Activated CD4-positive, CD25-positive, alpha-beta regulatory T cell (primary cell): ENCODE measurements around the gene NRXN2.
A peak's percentile ranks its signal among the peaks of the same experiment; 100 is the strongest.

Source experiments
- DNase-seq, 4 experiments: peaks; one replicate each; lab custom pipeline; 2025; lab: John Stamatoyannopoulos, UW

The NRXN2 gene

DNA sequence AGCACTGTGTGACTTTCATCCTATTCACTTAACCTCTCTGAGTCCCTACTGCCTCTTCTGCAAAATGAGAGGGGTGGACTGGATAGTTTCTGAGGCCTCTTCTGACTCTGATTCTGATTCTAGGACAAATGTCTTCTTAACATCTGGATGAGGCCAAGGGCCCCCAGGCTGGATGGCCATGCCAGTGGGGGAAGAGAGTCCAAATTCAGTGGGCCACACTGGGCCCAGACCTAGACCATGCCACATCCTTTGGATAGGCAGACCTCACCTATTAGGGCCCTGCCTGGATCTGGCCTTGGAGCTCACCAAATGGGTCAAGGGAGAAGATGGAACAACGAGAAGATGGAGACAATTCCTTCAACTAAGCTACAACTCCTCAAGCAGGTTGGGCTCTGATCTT lies 24.6 kb downstream of the NRXN2 start:
- no peak for DNase-seq

DNA sequence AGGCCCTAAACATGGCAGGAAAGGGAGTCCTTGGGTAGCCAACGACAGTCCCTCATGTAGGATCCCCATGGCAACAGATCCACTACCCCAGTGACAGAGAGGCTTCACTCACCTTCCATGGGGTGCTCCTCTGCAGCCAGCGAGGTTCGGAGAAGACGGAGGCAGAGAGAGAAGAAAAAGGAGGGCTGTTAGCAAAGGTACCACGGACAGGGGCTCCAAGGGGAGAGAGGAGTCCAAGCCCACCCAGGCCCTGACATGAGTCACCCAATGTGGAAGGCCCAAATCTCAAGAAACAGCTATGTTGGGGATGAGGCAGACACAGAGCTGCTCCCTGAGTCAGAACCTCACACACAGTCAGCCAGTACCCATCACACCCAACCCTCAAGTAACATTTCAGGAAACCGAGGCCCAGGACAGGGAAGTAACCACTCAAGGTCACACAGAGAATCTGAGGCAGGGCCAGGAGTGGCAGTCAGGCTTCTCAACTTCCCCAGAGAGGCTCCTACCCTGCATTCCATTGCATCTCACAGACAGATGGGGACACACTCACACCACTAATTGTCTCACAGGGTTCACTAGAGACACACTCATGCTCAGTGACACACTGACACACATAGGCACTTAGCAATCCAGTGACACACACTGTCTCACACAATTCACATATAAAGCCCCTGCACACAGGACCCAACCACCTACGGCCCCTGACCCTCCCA lies 25.2 kb downstream of the NRXN2 start:
- no peak for DNase-seq

DNA sequence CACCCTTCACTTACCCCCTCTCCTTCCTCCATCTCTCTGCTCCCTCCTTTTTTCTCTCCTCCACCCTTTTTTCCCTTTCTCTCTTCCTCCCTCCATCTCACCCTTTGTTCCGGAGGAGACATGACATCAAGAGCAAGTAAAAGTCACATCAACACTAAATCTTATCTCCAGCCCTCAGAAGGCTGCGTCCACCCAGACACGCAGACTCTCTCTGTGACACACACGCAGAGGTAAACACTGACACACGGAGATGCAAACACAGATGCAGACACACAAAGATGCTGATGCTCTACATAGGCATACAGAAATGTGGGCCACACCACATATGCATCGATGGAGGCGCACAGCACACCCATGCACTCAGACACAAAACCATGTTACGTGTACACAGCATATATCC lies 27.0 kb downstream of the NRXN2 start:
- no peak for DNase-seq

DNA sequence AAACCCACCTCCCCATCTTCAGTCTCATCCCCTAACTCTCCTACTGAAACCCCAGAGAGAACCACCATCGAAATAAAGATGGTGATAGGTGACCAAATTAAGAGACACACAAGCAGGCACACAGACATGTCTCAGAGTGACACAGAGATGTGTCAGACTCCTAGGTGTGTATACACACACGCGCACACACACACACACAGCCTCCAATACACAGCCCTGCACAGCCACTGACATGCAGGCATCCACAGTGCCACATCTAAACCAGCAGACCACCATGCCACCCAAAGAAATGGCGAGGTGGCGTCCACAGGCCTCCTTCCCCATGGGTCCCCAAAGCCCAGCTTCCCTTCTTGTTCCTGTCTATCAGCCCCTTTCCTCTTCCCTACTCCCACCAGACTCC lies 27.4 kb downstream of the NRXN2 start:
- no peak for DNase-seq

DNA sequence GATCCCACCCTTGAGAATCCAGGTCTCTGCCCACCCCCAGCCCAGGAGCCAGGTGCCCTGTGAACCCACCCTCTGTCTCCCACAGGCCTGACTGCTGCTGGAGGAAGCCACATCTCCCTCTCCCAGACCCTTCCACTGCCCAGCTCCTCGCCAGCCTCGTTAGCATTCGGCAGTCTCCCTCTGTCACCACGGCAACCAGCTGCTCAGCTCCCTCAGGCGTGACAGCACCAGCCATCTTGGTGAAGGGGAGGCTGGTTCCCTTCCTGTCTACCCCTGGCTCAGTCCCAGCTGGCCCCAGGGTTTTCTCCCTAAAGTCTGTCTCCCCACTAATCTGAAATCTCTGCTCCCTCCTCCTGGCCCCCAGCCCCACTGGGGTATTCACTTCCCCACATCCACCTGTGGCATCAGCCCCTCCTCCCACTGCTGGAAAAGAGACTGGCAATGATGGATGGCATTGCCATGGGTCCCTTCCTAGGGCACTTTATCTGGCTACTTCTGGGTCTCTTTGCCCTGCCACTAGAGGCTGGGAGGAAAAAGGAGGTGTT lies 28.1 kb downstream of the NRXN2 start:
- no peak for DNase-seq

DNA sequence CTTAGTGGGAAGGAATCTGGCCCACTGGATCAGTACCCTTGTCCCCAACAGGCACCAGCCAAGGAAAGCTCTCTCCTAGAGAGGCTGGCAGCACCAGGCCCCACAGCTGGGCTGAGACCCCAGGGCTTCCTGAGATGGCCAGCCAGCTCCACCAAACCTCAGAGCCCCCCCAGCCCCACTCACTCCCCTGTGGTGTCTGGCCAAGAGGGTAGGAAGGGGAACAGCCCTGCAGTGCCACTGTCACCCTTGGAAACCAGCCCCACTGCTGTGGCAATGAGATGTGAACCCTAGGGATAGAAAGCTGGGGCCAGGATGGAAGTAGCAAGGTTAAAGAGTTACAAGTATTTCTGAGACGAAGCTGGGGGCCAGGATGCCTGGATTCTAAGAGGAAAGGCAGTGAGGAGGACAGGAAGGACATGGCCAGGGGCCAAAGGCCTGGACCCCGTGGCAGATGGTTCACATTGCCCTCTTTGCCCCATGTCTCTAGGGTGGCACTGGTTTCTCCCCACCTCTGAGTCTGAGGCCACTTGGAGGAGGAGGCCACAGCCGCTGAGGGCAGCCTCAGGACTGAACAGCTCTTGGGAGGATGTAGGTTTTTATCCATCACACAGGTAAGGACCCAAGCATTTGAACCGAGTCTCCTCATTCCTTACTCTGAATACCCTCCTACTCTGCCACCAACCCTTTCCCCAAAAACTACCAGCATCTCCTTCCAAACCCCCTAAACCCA lies 28.8 kb downstream of the NRXN2 start:
- no peak for DNase-seq

DNA sequence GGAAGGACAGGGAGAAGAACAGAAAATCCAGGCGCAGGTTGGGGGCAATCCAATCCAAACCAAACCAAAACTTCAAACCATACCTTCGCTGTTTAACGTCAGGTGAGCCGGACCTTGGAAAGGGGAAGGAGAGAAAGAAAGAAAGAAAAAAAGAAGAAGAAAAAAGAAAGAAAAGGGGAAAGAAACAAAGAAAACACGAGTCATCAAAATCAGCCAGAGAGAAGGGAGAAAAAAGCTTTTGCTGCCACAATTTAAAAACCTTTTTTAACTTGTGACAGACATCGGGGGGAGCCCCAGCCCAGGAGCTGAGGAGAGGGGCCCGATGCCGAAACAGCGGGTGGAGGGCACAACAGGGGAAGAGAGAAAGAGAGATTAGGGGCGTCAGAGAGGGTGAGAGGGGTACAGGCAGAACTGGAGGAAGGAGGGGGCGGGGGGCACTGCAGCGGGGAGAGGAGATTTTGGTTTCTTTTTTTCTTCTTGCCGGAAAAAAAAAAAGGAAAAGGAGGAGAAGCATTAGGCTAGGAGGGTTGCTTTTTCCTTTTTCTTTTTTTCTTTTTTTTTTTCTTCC lies 30.1 kb downstream of the NRXN2 start:
- DNase-seq, result no peak

DNA sequence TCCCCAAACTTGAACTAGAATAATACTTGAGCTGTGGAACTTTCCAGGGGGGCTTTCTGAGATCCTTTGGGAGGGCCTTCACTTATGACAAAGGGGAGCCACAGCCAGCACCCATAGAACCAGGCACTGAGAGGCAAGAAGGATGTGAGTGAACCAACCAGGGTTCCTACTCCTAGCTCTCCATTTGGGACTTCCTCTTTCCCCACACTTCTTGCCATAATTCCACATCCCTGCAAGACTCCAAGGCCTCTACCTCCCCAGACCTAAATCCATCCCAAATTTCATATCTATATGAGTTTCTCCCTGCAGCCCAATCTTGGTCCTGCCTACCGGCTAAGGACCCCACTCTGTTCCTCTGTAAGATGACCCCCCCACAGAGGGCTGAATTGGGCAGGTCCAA lies 31.5 kb downstream of the NRXN2 start:
- DNase-seq, result no peak

DNA sequence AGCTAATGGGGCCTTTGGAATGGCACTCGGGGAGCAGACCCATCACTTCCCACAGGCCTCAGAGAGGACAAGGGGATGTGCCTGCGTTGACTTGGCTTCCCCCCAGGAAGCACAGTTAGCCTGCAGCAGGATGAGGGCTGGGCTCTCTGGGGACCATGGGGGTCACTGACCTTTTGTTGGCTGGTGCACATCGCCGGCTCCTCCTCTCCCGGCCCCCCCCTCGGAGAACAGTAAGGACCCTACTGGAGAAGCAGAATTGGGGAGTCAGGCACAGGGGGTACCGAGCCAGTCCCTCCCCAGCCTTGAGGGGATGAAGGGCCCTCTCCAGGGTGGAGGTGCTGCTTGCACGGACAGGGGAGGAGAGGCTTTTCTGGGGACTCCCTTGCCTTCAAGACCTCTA lies 32.8 kb downstream of the NRXN2 start:
- DNase-seq, result no peak

DNA sequence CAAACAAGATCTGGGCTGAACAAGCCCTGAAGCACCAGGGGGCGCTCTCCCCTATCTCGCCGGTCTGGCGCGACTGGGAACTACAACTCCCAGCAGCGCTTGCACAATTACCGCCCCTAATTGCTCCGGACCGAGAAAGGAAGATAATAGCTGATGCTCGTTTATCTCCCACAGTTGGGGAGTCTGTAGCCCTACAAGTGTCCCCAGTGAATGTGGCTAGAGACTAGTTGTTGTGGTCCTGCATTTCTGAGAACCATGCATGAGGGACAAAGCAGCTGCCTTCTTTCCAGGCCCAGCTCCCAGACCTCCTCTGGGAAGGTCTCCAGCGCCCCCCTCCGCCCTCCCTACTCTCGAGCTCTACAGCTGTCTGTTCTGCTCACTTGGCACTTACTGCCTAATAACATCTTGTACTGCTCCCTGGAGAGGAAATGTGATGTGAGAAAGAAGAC lies 34.4 kb downstream of the NRXN2 start:
- DNase-seq, result peak; percentile 80 to 92 (median 84)

DNA sequence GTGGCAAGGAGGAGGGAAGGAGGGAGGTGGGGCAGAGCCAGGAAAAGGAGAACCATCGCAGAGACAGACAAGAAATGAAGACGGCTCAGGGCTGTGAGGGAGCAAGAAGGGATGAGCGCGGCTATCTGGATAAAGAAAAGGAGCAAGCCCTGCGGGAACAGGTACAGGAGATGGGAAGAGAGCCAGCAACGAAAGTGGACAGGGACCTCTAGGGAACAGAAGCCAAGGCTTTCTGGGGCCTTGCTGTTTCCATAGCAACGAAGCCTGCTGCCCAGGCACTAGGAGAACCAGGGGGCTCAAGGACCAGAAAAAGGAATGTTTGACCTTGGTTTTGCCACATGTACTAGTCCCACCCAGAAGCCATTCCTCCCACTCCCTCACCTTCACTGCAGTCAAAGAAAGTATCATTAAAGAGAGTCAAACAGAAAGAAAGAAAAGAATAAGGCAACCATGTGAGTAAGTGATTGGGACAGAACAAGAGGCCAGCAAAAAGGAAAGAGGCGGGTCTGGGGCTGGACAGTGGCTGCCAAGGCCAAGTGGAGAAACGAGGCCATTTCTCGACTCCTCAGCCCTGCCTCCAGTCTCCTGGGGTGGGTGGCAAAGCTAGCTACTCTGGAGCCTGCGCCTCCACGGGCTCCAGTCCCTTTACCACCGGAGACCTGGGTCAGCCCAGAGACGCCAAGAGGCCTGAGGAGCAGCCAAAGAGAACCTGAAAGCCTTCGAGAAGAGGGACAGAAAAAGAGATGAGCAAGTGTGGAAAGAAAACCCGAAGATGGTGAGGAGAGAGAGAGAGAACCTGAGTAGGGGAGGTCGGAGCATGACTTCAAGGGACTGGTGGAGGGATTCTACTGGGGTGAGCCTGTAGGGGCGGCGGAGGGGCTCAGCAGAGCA lies 35.1 kb downstream of the NRXN2 start:
- DNase-seq, result no peak

DNA sequence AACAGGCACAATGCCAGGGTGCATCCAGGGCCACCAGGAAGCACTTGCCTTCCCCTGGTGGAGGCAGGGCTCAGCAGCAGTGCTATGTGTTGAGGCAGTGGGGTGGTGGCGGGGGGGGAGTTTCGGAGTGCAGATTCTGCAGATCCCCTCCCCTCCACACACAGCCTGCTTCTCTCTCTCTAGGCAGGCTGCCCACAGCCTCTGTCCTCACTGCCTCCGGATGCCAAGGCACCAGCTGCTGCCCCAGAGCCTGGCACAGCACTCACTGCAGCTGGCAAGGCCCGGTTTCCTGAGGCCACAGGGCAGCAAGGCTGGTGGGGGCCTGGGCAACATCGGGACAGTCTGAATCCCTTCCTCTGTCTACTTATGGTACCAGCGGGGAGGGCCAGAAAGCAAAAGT lies 35.8 kb downstream of the NRXN2 start:
- DNase-seq, result no peak

DNA sequence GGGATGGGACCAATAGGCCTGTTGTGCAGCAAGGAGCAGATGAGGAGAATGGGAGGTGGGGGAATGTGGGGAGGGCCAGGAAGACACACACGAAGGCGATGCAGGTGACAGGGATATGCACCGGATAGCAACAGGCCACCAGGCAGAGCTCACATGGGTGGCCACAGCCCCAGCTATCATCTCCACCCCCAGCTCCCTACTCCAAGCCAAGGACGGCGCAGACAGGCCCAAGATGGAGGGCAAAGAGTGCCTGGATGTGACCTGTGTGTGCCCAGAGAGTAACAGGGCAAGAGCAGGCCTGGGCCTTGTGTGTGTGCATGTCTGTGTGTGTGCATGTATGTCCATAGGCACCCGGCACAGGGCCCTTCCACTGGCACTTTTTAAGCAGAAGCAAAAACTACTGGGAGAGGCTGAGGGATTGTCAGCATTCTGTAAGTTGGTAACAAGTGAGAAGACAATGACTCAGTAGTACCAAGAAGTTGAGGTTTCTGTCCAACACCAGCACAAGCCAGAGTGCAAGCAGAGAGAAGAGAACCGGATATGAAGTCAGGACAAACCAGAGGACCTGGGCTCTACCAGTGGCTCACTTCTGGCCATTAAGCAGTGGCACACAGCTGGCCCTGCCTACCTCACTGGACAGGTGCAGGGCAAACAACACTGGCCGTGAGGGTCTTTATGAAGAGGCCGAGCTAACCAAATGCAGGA lies 36.4 kb downstream of the NRXN2 start:
- no peak for DNase-seq

DNA sequence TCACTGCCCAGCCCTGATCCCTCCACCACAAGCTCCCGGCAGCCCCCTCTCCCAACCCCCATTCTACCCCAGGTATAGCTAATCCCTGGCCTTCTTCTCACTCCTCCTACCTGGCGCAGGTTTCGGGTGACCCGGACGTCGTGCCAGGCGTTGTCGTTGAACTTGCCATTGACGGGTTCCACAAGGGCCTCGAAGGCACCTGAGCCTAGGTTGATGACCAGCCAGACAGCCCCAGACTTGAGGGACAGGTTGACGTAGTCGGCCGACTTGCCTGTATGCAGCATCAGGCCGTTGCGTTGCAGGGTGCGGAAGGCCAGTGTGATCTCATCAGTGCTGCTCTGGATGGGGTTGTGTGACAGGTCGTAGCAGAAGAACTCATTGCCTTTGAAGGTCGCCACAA lies 37.5 kb downstream of the NRXN2 start:
- DNase-seq, result no peak

DNA sequence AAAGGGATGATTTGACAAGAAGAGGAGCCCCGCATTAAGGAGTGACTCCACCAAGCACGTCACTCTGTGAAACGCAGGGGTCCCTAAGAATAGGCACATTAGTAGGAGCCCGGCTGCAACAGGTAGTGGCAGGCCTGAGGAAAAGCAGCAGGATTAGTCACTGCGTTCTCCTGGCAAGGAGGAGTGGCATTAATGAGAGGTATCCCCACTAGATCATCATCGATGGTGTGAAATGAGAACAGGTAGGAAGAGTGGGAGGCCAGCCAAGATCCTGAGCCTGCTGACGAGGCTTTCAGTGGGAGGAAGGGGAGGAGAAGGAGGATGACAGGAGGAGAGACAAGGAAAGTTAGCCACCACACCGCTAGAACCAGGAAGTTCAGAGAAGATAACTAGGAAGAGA lies 38.6 kb downstream of the NRXN2 start:
- no peak for DNase-seq

DNA sequence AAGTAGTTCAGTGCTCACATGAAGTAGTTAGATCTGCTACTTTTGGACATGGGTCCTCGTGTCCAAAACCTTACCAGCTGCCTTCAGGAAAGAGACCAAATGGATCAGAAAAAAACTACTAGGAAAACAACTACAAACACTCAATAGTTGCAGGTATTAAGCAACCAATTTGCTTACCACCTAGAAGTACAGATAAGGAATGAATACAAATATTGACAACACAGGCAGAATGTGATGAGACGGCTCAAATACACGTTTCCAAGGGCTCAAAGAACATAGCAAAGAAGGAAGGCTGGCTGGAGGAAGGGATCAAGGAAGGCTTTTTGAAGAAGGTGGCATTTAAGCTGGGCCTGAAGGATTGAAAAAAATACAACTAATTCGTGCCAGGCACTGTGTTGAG lies 41.8 kb downstream of the NRXN2 start:
- no peak for DNase-seq

DNA sequence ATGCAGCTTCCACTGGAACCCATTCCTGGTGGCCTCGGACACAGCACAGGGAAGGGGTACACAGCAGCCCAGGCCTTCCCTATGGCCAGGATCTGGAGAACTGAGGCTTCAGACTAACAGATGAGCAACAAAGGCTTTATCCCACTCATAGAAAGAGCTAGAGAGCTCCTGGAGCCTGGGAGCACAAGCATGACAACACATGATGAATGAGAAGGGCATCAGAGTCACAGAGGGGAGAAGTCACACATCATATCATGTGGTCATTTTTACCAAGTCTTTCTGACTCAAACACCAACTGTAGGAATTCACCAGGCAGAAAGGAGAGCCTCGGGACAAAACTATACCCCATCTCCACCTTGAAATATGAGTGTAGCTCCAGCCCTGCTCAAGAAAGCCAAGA lies 43.2 kb downstream of the NRXN2 start:
- no peak for DNase-seq

DNA sequence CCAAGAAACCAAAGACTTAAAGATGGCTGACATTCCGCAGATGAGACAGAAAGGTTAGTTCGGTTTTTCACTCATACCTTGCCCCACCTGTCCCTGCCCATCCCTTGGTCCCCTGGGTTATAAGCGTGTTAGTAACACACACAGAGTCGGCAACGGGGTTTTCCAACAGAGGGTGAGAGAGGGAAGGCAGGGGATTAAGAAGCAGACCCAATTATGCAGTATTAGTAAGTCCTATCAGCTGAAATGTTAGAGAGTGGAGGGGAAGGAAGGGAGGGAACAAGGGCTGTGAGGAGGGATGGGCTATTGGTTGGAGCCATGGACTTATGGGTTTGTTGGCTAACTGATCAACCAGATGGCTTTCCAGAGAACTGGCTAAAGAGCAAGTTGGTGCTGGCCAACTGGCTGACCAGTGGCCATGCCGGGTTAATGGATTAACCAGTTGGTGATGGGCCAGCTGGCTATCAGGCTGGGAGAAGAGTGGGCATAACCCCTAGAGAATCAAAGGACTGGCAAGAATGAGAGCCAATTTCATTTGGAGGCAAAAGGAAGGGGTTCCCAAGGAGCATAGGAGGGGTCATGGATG lies 45.5 kb downstream of the NRXN2 start:
- DNase-seq, result no peak

DNA sequence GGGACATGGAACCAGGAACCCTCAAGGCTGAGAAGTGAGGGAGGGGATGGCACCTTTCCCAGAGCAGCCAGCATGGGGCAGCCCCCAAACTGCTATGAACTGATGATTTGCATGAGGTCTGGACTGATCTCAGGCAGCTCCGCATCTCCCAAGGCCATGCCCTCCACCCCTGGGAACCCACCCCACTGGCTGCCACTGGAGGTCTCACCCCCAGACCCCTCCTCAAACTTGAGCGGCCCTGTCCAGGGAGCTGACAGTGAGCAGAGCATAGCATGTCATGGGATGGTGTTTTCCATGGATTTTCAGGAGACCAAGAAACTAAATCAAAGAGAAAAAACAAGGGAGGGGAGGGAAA lies 46.8 kb downstream of the NRXN2 start:
- no peak for DNase-seq

DNA sequence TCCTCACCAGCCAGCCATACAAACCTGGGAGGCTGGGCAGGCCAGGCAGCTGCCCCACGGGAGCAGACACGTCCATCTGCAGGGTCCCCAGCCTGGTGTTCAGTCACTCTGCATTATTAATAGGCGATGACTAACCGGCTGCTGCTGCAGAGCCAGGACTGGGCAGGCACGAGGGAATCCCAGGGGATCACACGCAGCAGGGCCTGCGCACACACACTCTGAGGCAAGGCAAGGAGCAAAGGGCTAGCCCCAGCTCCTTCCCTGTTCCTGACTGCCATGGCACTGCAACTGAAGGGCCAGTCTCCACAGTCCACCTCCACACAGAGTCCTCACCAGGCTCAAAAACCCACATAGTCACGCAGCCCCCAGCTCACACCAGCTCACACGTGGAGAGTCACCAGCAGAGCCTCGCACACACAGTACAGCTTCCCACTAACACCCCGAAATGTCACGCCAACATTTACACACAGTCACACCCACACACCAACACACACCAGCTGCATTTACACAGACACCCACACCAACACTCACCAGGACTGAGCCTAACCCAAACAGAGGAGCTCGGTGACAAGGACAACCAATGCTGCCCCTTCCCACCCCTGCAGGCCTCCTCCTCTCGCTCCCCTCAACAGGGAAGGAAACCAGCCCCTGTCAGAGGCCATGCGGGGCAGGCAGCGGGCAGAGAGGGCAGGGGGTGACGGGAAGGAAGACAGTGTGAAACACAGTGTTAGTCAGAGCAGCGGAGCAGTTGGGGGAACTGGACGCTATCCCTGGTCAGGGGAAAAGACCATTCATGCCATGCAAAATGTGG lies 47.3 kb downstream of the NRXN2 start:
- DNase-seq, result no peak
